BE2C (cell line): ENCODE measurements around the gene FAM200C.

Experiments used
- DNase-seq: peaks from one replicate; pipeline ENCODE4 v3.0.0-alpha.2; 2020
- H3K27me3 ChIP-seq: fragments of 250-450 bp; sonication (Bioruptor Pico); 2 replicates; pipeline ENCODE4 v1.5.1; 2020; ENCODE audit warnings: mild to moderate bottlenecking
- H3K36me3 ChIP-seq: fragments of 250-450 bp; sonication (Bioruptor Pico); 2 replicates; pipeline ENCODE4 v1.5.1; 2020; ENCODE audit warnings: mild to moderate bottlenecking
- H3K4me1 ChIP-seq: fragments of 250-450 bp; sonication (Bioruptor Pico); 2 replicates; pipeline ENCODE4 v1.5.1; 2020
- H3K4me3 ChIP-seq: 2 replicates; pipeline ENCODE4 v1.5.1; 2011; ENCODE audit warnings: low read depth, low read length
- H3K9me3 ChIP-seq: fragments of 250-450 bp; sonication (Bioruptor Pico); 2 replicates; pipeline ENCODE4 v1.5.1; 2020
- TF ChIP-seq, protein P1 (sequence below): IDR thresholded peaks from 2 replicates; pipeline ENCODE4 v1.5.1; 2012; ENCODE audit warnings: mild to moderate bottlenecking, low read depth, low read length

FAM200C gene

GRCh38 chr5:160367885-160368284 lies 32.0 kb downstream of the FAM200C start:
- DNase-seq: no peak
- TF ChIP-seq, protein P1, sequence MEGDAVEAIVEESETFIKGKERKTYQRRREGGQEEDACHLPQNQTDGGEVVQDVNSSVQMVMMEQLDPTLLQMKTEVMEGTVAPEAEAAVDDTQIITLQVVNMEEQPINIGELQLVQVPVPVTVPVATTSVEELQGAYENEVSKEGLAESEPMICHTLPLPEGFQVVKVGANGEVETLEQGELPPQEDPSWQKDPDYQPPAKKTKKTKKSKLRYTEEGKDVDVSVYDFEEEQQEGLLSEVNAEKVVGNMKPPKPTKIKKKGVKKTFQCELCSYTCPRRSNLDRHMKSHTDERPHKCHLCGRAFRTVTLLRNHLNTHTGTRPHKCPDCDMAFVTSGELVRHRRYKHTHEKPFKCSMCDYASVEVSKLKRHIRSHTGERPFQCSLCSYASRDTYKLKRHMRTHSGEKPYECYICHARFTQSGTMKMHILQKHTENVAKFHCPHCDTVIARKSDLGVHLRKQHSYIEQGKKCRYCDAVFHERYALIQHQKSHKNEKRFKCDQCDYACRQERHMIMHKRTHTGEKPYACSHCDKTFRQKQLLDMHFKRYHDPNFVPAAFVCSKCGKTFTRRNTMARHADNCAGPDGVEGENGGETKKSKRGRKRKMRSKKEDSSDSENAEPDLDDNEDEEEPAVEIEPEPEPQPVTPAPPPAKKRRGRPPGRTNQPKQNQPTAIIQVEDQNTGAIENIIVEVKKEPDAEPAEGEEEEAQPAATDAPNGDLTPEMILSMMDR: no peak

DNA sequence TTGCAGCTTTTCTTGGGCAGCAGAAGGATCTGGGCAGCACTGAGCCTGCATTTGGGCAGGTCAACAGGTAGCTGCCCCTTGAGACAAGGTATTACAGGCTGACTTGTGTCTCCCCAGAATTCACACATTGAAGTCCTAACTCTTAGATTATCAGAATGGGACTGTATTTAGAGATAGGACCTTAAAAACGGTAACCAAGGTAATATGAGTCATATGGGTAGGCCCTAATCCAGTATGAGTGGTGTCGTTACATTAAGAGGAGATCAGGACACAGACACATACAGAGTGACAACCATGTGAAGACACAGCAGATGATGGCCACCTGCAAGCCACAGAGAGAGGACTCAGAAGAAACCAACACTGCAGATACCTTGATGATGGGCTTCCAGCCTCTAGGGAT lies 32.6 kb downstream of the FAM200C start:
- H3K36me3 ChIP-seq: no peaks in the 10 kb centered on the region
- no peak for DNase-seq
- no peaks in the 10 kb centered on the region for H3K9me3 ChIP-seq
- H3K4me3 ChIP-seq: no peak overlapping the region
- peaks cover 7% of the 10 kb centered on the region; the same call in 1 of the 2 replicates for H3K27me3 ChIP-seq
- TF ChIP-seq, protein P1: no peak
- H3K4me1 ChIP-seq: no peaks in the 10 kb centered on the region

More at GRCh38 chr5:160367885-160368284, 32.0 kb downstream of the FAM200C start:
- H3K9me3 ChIP-seq: no peaks in the 10 kb centered on the region
- no peak overlapping the region for H3K4me3 ChIP-seq
- no peaks in the 10 kb centered on the region for H3K4me1 ChIP-seq
- peaks cover 7% of the 10 kb centered on the region; the same call in 1 of the 2 replicates for H3K27me3 ChIP-seq
- H3K36me3 ChIP-seq: no peaks in the 10 kb centered on the region

GRCh38 chr5:160366230-160366629 lies 33.6 kb downstream of the FAM200C start:
- Histone ChIP-seq H3K36me3 (no peaks in the 10 kb centered on the region), H3K4me3 (no peak overlapping the region), H3K4me1 (no peaks in the 10 kb centered on the region), H3K27me3 (peaks cover 7% of the 10 kb centered on the region; the same call in 1 of the 2 replicates), H3K9me3 (no peaks in the 10 kb centered on the region)
- TF ChIP-seq, protein P1: no peak
- no peak for DNase-seq

DNA sequence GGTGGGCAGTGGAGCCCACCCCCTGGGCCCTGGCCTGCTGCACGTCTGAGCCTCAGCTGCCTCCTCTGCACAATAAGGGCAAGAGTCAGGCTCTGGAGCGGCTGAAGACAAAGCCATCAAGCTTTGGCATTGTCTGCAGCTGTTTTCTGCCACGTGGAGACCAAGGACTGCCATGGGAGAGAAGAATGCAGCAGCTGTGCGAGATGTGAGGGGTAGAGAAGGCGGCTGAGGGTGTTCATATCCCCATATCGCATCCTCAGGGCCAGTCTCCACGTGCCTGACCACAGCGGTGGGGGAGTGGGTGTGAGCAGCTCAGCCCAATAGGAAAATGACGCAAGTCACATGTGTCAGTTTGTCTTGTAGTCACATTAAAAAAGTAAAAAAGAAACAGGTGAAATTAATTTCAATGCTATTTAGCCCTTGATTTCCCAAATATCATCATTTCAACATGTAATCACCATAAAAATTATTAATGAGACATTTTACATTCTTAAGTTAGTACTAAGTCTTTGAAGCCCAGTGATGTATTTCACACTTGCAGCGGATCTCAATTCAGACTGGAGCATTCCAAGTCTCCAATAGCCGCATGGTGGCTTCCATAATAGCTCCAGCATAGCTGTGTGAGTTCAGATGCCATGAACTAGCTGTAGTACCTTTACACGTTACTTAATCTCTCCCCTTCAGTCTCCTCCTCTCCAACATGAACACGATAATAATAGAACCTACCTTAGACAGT lies 36.0 kb downstream of the FAM200C start:
- Histone ChIP-seq H3K4me3 (no peak overlapping the region), H3K9me3 (no peaks in the 10 kb centered on the region), H3K4me1 (no peaks in the 10 kb centered on the region), H3K27me3 (no peaks in the 10 kb centered on the region), H3K36me3 (no peaks in the 10 kb centered on the region)
- no peak for DNase-seq
- TF ChIP-seq, protein P1: no peak

DNA sequence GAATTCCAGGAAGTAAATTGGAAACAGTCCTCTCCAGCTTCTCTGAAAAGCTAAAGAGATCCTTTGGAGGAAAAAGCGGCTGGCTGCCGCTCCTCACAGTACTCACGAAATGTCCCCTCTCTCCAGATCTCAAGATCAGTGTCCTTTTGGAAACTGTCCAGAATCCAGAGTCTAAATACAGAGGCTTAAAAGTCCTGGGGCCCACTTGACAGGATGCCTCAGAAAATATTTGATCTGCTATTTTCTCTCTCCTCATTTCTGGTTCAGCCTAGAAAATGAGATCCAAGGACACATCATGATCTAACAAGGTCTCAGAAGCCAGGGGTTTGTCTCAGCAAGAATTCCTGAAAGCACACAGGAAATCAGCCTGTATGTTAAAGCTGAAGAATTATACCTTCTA lies 36.6 kb downstream of the FAM200C start:
- TF ChIP-seq, protein P1: no peak
- H3K9me3 ChIP-seq: no peaks in the 10 kb centered on the region
- no peaks in the 10 kb centered on the region for H3K27me3 ChIP-seq
- no peaks in the 10 kb centered on the region for H3K4me1 ChIP-seq
- no peak for DNase-seq
- H3K4me3 ChIP-seq: no peak overlapping the region
- no peaks in the 10 kb centered on the region for H3K36me3 ChIP-seq

GRCh38 chr5:160361624-160362228 lies 38.1 kb downstream of the FAM200C start:
- Histone ChIP-seq H3K9me3 (no peaks in the 10 kb centered on the region), H3K36me3 (no peaks in the 10 kb centered on the region), H3K4me1 (no peaks in the 10 kb centered on the region), H3K27me3 (no peaks in the 10 kb centered on the region), H3K4me3 (no peak overlapping the region)
- TF ChIP-seq, protein P1: no peak
- DNase-seq: no peak
